GM19240 (cell line): ENCODE data around the gene SSBP4.

ENCODE experiments used
- DNase-seq: peaks from one replicate; pipeline ENCODE4 v3.0.0; 2011; ENCODE audit warnings: low spot score; ENCODE audit not compliant: insufficient read length

Gene SSBP4

GRCh38 chr19:18420930-18421329, 1.7 kb downstream of the SSBP4 start:
- no peak for DNase-seq

- DNase-seq: no peak
Observed at GRCh38 chr19:18421371-18421959, 2.3 kb downstream of the SSBP4 start.

DNA sequence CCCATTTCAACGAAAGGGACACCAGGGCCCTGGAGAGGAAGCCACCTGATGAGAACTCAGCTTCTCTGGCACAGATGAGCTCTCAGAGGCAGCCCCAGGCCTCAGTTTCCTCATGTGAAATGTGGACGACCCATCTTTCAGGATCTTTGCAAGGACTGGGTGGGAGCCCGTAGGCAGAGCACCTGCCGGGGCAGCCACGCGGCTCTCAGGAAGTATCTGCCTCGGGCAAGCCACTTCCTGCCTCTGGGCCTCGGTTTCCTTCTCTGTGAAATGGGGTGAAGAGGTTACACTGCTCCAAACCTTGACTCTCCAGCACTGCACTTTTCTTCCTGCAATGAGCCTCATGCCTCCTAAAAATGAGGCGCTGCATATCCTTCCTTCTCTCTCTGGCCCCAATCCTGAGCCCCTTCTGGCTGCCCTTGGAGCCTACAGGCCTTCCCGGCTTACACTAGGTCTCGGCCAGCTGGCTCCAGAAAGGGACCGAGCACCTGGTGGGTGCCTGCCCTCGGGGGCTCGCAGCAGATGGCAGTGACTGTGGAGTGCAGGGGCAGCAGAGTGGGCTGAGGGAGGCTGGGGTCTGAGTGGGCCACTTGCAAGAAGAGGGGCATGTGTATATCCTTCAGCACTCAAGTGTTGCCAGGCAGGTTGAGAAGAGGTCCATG, 3.5 kb downstream of the SSBP4 start:
- no peak for DNase-seq

DNA sequence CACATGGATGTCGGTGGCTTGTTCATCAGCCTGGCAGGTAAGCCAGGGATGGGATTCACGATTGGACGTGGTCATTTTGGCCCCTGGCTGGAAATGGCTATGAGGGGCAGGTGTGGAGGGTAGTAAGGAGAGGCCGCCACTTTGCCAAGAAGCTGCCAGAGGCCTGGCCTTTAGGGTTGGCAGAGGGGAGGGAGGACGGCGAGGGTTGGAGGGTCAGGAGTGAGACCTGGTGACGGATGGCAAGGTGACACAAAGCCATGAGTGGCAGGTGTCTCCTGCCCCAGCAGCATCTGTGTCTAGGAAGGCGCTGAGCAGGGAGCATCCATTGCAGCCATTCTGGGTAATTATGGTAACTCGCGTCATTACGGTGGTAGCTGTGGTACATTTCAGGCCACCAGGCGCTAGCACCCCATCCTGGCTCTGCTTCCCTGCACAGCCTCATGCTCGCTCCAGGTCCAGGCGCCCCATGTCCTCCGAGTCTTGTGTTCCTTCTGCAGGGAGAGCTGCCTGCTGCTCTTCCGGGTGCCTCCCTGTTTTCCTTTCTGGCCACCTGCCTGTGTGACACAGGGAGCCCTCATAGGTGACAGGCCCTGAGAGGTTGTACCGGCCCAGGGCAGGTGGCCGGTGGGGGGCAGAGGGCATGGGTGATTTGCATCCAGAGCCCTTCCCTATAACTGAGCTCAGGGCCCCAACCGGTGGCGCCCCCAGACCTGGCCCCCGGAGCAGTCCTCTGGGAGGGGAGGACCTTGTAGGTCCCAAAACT, 4.2 kb downstream of the SSBP4 start:
- no peak for DNase-seq

- DNase-seq: no peak
Observed at GRCh38 chr19:18424122-18424889, 5.1 kb downstream of the SSBP4 start.

- no peak for DNase-seq
Observed at GRCh38 chr19:18424890-18425514, 5.8 kb downstream of the SSBP4 start.

- no peak for DNase-seq
Observed at GRCh38 chr19:18425515-18426415, 6.6 kb downstream of the SSBP4 start.

DNA sequence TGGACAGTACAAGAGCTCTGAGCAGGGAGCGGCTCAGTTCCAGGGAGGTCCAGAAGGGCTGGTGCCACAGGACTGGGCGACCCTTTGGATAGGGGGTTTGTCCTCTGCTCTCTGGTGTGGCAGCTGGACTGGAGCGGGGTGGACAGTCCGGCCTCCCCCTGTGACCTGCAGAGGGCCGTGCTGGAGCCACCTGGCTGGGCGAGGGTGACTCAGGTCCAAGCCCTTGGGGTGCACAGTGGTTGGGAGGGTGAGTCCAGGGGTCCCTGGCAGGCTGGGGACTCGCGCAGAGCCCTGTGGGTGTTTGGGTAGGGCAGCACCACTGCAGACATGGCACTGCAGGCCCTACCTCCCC, 7.2 kb downstream of the SSBP4 start:
- DNase-seq: no peak

DNA sequence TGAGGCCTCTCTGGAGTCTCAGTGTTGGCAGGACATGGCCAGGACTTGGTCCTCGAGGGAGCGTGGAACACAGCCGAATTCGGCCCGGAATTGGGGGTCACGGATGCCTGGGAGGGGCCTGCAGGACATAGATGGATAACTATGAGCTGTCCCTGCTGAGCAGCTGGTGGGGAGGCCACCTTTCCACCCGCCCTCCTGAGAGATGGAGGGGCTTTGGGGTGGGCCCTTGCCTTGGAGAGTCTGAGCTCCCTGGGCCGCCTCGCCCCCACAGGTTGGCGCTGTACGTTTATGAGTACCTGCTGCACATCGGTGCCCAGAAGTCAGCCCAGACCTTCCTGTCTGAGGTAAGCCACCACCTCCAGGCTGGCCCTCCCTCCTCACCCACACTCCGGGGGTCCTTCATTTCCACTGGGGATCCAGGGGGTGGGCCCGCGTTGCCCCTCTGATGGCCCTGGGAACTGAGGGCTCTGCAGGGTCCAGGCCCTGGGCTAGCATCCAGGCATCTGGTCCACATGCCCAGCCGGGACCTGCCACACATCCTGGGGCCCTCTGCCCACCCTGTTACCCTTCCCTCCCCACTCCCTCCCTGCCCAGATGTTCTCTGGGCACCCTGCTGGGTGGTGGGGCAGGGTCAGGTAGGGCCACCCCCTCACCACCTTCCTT, 8.0 kb downstream of the SSBP4 start:
- DNase-seq: no peak

GRCh38 chr19:18427743-18428113, 8.5 kb downstream of the SSBP4 start:
- no peak for DNase-seq

DNA sequence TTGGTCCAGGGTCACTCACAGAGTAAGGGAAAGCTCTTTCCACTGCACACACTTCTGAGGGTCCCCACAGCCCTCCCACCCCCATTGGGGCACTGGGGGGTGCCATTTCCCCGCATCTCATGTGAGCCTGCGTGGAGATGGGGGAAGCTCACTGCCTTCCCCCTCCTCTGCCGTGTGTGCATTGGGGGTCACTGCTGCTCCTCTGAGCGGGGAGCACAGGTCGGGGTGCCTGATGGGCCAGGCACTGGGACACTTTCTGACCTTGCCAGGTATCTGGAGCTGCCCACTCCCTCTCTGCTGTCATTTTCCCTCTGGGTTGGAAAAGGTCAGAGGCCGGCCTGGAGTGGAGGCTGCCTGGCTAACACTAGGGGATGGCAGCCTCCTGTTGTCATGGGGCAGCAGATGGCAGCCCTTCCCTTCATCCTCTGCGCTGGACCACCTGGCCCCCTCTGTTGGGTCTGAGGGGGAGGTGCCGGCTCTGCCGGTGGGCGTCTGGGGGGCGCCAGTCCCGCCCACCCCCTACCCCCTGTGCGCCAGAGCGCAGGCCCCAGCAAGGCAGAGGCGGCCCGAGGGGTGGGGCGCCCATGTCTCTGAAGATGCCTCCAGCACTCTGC, 9.1 kb downstream of the SSBP4 start:
- DNase-seq: no peak

GRCh38 chr19:18428787-18429674, 9.8 kb downstream of the SSBP4 start:
- DNase-seq: no peak

DNA sequence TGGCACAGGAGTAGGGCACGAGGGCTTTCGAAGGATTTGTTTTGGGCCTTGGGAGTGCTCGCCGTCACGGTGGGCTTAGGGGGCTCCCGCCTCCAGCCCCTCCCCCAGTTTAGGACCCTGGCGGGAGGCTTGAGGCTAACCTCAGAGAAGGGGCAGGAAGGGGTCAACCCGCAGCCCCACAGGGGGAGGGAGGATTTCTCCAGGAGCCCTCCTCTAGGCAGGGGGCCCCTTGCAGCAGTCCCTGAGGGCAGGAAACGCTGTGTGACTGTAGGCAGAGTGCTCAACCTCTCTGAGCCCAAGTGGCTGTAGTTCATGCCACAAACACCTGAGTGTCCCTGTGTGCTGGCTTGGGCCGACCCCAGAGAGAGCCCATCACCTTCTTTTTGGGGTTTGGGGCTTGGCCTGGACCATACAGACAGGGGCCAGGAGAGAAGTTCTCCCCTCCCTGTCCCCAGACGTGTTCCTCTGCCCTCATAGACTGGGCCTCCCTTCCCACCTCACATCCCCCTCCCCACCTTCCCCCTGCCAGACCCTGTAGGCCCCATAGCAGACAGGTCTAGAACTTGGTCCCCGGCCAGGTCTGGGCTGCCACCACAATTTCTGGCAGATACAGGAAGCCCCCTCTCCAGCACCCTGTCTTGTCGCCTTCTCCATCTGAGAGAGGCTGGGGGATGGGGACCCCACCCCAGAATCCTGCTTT, 10.7 kb downstream of the SSBP4 start:
- no peak for DNase-seq

DNA sequence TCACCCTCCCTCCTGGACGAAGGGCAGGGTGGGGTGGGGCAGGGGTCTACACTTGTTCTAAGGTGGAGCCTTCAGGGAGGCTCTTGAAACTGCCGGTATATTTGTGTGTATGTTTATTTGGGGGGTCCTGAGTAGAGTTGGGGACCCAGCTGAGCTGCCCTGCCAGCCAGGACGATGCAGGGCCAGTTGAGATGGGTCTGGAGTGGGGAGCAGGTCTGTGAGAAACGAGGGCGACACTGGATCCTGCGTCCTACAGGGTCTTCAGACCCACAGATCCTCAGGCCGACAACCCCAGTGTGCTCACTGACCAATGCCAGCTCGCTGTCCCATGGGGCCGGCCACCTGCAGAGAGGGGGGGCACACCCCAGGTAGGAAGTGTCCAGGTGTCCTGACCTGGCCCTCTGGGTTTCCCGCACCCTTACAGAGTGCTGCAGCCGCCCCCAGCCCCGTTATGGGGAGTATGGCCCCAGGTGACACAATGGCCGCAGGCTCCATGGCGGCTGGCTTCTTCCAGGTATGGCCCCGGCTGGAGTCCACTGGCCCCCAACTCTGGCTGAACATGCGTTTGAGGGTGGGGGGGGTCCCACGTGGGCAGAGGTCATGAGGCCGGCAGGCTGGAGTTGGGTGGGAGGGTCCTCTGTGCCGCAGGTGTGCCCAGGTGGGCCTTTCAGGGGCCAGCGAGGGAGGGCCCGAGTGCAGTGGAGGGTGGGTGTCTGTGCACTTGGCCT, 11.4 kb downstream of the SSBP4 start:
- no peak for DNase-seq

GRCh38 chr19:18431351-18432197, 12.4 kb downstream of the SSBP4 start:
- DNase-seq: no peak

GRCh38 chr19:18432275-18433014, 13.2 kb downstream of the SSBP4 start:
- no peak for DNase-seq
